Gastrocnemius medialis (tissue), 4 donors: Measurements from ENCODE around the gene MIPOL1. TPM values are rescaled to one million over a fixed set of nuclear protein-coding genes. Genes with fewer than 3 reads are reported as not detected.
"Not testable (repeated sequence)": the region's sequence is repeated elsewhere in the genome, so short reads cannot be mapped to it uniquely, and the experiment has no call there.

Source experiments
- ATAC-seq, 2 donors: fragments of 150-250 bp; one replicate each; pipeline ENCODE4 v1.9.1; 2016
- DNase-seq, 2 donors: peaks; one replicate each; pipeline ENCODE4 v3.0.0-alpha.2; 2019
- H3K27ac ChIP-seq, 4 donors: fragments of 200-600 bp; sonication (generic); 1 replicate in 1 of 4; 2 replicates in 3 of 4; pipeline ENCODE4 v1.5.1; 2016 to 2018; ENCODE audit warnings: mild to moderate bottlenecking in 2 of 4, moderate library complexity in 1 of 4
- H3K27me3 ChIP-seq, 3 donors: fragments of 200-600 bp; sonication (generic) in 2 of 3; 1 replicate in 1 of 3; 2 replicates in 2 of 3; pipeline versions ENCODE4 v1.5.1 to v1.6.0; 2016 to 2019; ENCODE audit warnings: mild to moderate bottlenecking in 1 of 3, moderate library complexity in 1 of 3
- H3K36me3 ChIP-seq, 2 donors: fragments of 200-600 bp; sonication (generic) in 1 of 2; one replicate each; pipeline ENCODE4 v1.5.1; 2017 to 2018
- H3K4me1 ChIP-seq, 2 donors: fragments of 200-600 bp; sonication (generic) in 1 of 2; one replicate each; pipeline ENCODE4 v1.5.1; 2016 to 2017; ENCODE audit warnings: mild to moderate bottlenecking in 2 of 2
- H3K4me3 ChIP-seq, 4 donors: fragments of 200-600 bp; sonication (generic) in 3 of 4; 1 replicate in 1 of 4; 2 replicates in 3 of 4; pipeline ENCODE4 v1.5.1; 2016 to 2019; ENCODE audit warnings: mild to moderate bottlenecking in 2 of 4
- H3K9me3 ChIP-seq, 3 donors: fragments of 200-600 bp; sonication (generic) in 2 of 3; 1 replicate in 1 of 3; 2 replicates in 2 of 3; pipeline ENCODE4 v1.5.1; 2016 to 2019
- CTCF ChIP-seq, 5 experiments: fragments of 450-650 bp in 3 of 5; fragments of 200-600 bp in 2 of 5; sonication (generic) in 2 of 5; IDR thresholded peaks in 4 of 5; conservative IDR thresholded peaks in 1 of 5; 1 replicate in 4 of 5; 2 replicates in 1 of 5; pipeline ENCODE4 v1.5.1; 2016 to 2019; ENCODE audit warnings: antibody characterized with exemption in 5 of 5, mild to moderate bottlenecking in 3 of 5, moderate library complexity in 3 of 5
- POLR2A ChIP-seq, 2 donors: fragments of 450-650 bp; IDR thresholded peaks; one replicate each; pipeline ENCODE4 v1.6.1; 2017; ENCODE audit warnings: antibody characterized with exemption in 2 of 2, mild to moderate bottlenecking in 2 of 2, moderate library complexity in 2 of 2
- in situ Hi-C, 4 donors: fragments of 200-750 bp; cut with MboI; loops; one replicate each; pipeline versions ENCODE4 v1.15.0 to v1.8.0; 2017; ENCODE audit warnings: low sequenced_read_pairs in 4 of 4
- intact Hi-C: fragments of 100-400 bp; cut with DNase I; formaldehyde crosslinking; loops from one replicate; pipeline ENCODE4 v1.15.1; 2023; ENCODE audit warnings: low total_unique reads
- total RNA-seq, 4 donors: library from RNA; depleted of rRNA; stranded (reverse); fragments of >200 nt; gene quantifications; one replicate each; pipeline versions ENCODE4 v1.1.0 to v1.2.3, GENCODE V29; 2016

MIPOL1 gene
- total RNA-seq, 4 donors from 2014 or later, result 3.1 to 13.7 (median 4.1) TPM

DNA sequence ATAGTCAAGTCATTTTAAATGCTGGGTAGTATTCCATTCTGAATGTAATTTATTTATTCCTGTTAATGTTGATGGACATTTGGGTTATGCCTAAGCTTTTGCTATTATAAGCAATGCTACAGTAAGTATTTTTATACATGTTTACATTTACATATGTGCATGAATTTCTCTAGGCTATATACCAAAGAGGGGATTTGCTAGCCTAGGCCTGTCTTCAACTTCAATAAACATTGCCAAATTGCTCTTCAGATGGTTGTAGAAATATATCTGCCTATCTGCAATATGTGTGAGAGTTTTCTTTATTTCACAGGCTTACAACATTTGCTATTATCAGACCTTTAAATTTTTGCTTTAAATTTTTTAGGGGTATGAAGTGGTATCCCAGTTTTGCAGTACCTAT is 87.0 kb downstream of the MIPOL1 start:
- no peak for ATAC-seq
- H3K9me3 ChIP-seq, result no peaks in the 10 kb centered on the region
- DNase-seq, result no peak
- no peak overlapping the region for H3K27ac ChIP-seq
- no peak for TF ChIP-seq CTCF (IDR thresholded peaks at IDR 0.05 in 4 of 5, conservative IDR thresholded peaks at IDR 0.05 in 1 of 5)
- no peak for TF ChIP-seq POLR2A (IDR thresholded peaks at IDR 0.05)
- intact Hi-C loops, result no loop called here
- in situ Hi-C loops, result no loop called here
- H3K36me3 ChIP-seq, result peaks cover 0 to 10% of the 10 kb centered on the region in 2 donors
- H3K4me3 ChIP-seq, result no peak overlapping the region
- H3K27me3 ChIP-seq, result no peaks in the 10 kb centered on the region
- no peaks in the 10 kb centered on the region for H3K4me1 ChIP-seq

GRCh38 chr14:37285220-37285619 is 87.5 kb downstream of the MIPOL1 start:
- no peak overlapping the region for H3K4me3 ChIP-seq
- TF ChIP-seq CTCF (IDR thresholded peaks at IDR 0.05 in 4 of 5, conservative IDR thresholded peaks at IDR 0.05 in 1 of 5) (no peak), POLR2A (IDR thresholded peaks at IDR 0.05) (no peak)
- intact Hi-C loops, result no loop called here
- H3K36me3 ChIP-seq, result peaks cover 0 to 10% of the 10 kb centered on the region in 2 donors
- no peaks in the 10 kb centered on the region for H3K27me3 ChIP-seq
- H3K9me3 ChIP-seq, result no peaks in the 10 kb centered on the region
- no peak for DNase-seq
- H3K27ac ChIP-seq, result no peak overlapping the region
- in situ Hi-C loops, result no loop called here
- ATAC-seq, result no peak
- H3K4me1 ChIP-seq, result no peaks in the 10 kb centered on the region

GRCh38 chr14:37289688-37290087 is 92.0 kb downstream of the MIPOL1 start:
- DNase-seq, result no peak
- no peaks in the 10 kb centered on the region for H3K9me3 ChIP-seq
- H3K4me3 ChIP-seq, result no peak overlapping the region
- in situ Hi-C loops (no loop called here), intact Hi-C loops (no loop called here)
- H3K27ac ChIP-seq, result no peak overlapping the region
- H3K27me3 ChIP-seq, result no peaks in the 10 kb centered on the region
- TF ChIP-seq POLR2A (IDR thresholded peaks at IDR 0.05) (no peak), CTCF (IDR thresholded peaks at IDR 0.05 in 4 of 5, conservative IDR thresholded peaks at IDR 0.05 in 1 of 5) (no peak)
- ATAC-seq, result no peak
- peaks cover 0 to 10% of the 10 kb centered on the region in 2 donors for H3K36me3 ChIP-seq
- no peaks in the 10 kb centered on the region for H3K4me1 ChIP-seq

DNA sequence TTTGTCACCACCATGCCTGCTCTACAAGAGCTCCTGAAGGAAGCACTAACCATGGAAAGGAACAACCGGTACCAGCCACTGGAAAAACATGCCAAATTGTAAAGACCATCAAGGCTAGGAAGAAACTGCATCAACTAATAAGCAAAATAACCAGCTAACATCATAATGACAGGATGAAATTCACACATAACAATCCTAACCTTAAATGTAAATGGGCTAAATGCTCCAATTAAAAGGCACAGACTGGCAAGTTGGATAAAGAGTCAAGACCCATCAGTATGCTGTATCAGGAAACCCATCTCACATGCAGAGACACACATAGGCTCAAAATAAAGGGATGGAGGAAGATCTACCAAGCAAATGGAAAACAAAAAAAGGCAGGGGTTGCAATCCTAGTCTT is 97.5 kb downstream of the MIPOL1 start:
- H3K9me3 ChIP-seq, H3K27ac ChIP-seq, ATAC-seq, H3K36me3 ChIP-seq, intact Hi-C loops, DNase-seq, in situ Hi-C loops, H3K4me1 ChIP-seq, H3K27me3 ChIP-seq, H3K4me3 ChIP-seq: not testable (repeated sequence)

DNA sequence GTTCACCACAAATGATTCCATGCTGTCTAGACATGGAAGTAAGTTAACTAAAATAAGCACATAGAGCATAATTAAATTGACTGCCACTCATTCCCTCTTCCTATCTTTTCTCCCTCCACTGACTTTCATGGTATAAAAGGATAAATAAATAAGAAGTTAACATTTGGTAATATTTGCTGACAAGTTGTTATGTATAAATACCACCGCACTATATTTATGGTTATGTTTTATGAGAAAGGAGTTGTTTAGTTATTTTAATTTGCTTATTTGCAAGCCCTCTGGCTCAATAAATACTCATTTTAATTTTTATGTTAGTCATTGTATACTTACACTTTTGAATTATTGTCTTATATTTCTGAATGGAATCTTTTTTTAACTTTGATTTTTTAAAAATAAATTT is 113.5 kb downstream of the MIPOL1 start:
- no peaks in the 10 kb centered on the region for H3K4me1 ChIP-seq
- TF ChIP-seq CTCF (IDR thresholded peaks at IDR 0.05 in 4 of 5, conservative IDR thresholded peaks at IDR 0.05 in 1 of 5) (no peak), POLR2A (IDR thresholded peaks at IDR 0.05) (no peak)
- no peaks in the 10 kb centered on the region for H3K9me3 ChIP-seq
- in situ Hi-C loops (no loop called here), intact Hi-C loops (no loop called here)
- DNase-seq (no peak), ATAC-seq (no peak)
- H3K27ac ChIP-seq, result no peak overlapping the region
- H3K36me3 ChIP-seq, result no peaks in the 10 kb centered on the region
- H3K4me3 ChIP-seq, result no peak overlapping the region
- H3K27me3 ChIP-seq, result no peaks in the 10 kb centered on the region
